Duodenal mucosa (tissue), 2 donors: Measurements from ENCODE around the gene MICALL1.
"Not testable (repeated sequence)": the region's sequence is repeated elsewhere in the genome, so short reads cannot be mapped to it uniquely, and the experiment has no call there.

ENCODE experiments used
- H3K27ac ChIP-seq: one replicate; pipeline ENCODE4 v1.7.0; 2013; ENCODE audit warnings: low read depth, low read length
- H3K27me3 ChIP-seq, 2 donors: one replicate each; pipeline ENCODE4 v1.7.0; 2013; ENCODE audit warnings: low read length in 2 of 2, control low read depth in 1 of 2; ENCODE audit not compliant: insufficient read depth in 2 of 2, control insufficient read depth in 1 of 2
- H3K36me3 ChIP-seq, 2 donors: one replicate each; pipeline ENCODE4 v1.7.0; 2013; ENCODE audit warnings: low read length in 2 of 2, control low read depth in 1 of 2; ENCODE audit not compliant: insufficient read depth in 2 of 2, control insufficient read depth in 1 of 2
- H3K4me1 ChIP-seq, 2 donors: one replicate each; pipeline ENCODE4 v1.7.0; 2013; ENCODE audit warnings: low read length in 2 of 2, control low read depth in 1 of 2; ENCODE audit not compliant: insufficient read depth in 2 of 2, control insufficient read depth in 1 of 2
- H3K4me3 ChIP-seq, 2 donors: one replicate each; pipeline ENCODE4 v1.7.0; 2013; ENCODE audit warnings: low read length in 2 of 2, low read depth in 1 of 2
- H3K9ac ChIP-seq, 2 donors: one replicate each; pipeline ENCODE4 v1.7.0; 2013; ENCODE audit warnings: low read length in 2 of 2, low read depth in 1 of 2
- H3K9me3 ChIP-seq, 2 donors: one replicate each; pipeline ENCODE4 v1.7.0; 2013; ENCODE audit warnings: low read length in 2 of 2, control low read depth in 1 of 2; ENCODE audit not compliant: control insufficient read depth in 1 of 2

The MICALL1 gene

DNA sequence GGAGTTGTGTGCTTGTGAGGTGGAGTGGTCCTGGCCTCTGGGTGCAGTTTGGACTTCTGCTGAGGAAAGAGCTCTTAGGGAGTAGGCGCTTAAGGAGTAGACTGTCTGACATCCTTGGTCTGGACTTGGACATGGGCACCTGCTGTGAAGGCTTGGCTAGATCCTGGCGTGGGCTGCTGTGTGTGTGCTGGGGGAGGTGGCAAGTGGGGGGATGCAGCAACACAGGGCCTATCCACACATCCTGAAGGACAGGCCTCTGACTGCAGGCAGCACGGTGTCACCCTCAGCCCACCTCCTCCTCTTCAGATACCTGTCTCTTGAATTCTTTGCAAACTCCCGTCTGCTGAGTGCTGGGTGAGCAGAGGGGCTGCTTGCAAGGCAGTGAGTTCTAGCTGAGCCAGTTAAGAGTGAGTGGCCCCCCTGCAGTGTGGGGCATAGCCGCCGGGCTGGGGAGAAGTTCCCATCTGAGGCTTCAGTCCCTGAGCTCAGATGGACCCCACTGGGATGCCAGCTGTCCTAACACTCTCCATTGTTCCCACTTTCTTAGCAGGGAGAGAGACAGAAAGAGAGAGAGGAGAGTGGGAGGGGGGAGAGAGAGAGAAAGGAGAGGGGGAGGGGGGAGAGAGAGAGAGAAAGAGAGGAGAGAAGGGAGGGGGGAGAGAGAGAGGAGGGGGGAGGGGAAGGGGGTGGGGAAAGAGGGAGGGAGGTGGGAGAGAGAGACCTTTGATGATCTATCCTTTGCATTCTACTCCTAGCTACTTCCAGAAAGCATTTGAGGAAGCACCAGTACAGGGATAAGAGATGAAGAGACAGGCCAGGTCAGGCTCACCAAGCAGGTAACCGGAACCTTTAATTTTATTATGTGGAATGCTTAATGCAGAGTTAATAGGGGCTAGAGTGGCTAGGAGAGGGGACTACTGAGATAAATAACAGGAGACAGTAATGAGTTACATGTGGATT lies 65.7 kb downstream of the MICALL1 start:
- H3K4me3 ChIP-seq = no peak overlapping the region
- peaks cover 9 to 22% of the 10 kb centered on the region in 2 donors for H3K36me3 ChIP-seq
- no peaks in the 10 kb centered on the region for H3K4me1 ChIP-seq
- H3K9ac ChIP-seq = no peak overlapping the region
- no peaks in the 10 kb centered on the region for H3K9me3 ChIP-seq
- no peak overlapping the region for H3K27ac ChIP-seq
- no peaks in the 10 kb centered on the region for H3K27me3 ChIP-seq

DNA sequence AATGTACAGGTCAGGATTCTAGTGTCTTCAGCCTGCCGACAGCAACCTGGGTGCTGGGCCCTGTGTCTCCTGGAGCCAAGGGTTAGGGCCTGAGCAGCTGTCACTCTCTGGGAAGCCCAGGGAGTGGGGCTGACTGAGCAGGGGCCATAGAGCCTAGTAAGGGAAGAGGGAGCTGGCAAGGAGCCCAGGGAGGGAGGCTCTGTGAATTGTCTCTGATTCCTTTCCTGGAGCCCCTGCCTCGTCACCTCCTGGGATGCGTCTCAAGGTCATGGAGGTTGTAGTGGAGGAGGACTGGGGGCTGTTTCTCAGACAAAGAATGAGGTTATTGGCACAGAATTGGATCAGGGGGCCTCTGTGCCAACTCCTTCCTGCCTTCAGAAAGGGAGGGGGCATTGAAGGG lies 66.4 kb downstream of the MICALL1 start:
- Histone ChIP-seq H3K4me1 (no peaks in the 10 kb centered on the region), H3K9me3 (no peaks in the 10 kb centered on the region), H3K36me3 (peaks cover 2 to 14% of the 10 kb centered on the region in 2 donors), H3K27me3 (no peaks in the 10 kb centered on the region), H3K27ac (no peak overlapping the region), H3K9ac (no peak overlapping the region), H3K4me3 (no peak overlapping the region)

GRCh38 chr22:37973271-37974170 lies 67.4 kb downstream of the MICALL1 start:
- H3K9ac ChIP-seq = no peak overlapping the region
- H3K36me3 ChIP-seq = peaks cover 2 to 4% of the 10 kb centered on the region in 2 donors
- no peaks in the 10 kb centered on the region for H3K9me3 ChIP-seq
- H3K27me3 ChIP-seq = no peaks in the 10 kb centered on the region
- H3K27ac ChIP-seq = no peak overlapping the region
- H3K4me1 ChIP-seq = no peaks in the 10 kb centered on the region
- H3K4me3 ChIP-seq = no peak overlapping the region

DNA sequence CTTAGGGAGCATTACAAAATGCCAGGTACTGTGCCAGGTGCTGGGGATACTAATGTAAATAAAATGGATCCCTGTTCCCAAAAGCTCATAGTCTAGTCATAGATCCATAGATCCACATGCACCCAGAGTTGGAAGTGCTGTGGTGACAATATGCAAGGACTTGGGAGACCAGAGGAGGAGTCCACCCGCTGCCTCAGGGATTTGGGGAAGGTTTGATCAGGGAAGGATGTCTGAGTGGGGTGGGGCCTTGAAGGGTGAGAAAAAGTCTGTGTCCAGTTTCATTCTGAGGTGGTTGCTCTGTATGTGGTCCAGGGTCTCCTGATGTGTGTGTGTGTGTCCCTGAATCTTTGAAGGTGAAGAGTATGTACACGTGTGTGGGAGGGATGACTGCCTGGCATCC lies 69.1 kb downstream of the MICALL1 start:
- no peak overlapping the region for H3K27ac ChIP-seq
- H3K9ac ChIP-seq = no peak overlapping the region
- H3K27me3 ChIP-seq = no peaks in the 10 kb centered on the region
- H3K9me3 ChIP-seq = no peaks in the 10 kb centered on the region
- peaks cover 0 to under 1% of the 10 kb centered on the region in 2 donors for H3K4me1 ChIP-seq
- no peak overlapping the region for H3K4me3 ChIP-seq
- peaks cover 0 to 2% of the 10 kb centered on the region in 2 donors for H3K36me3 ChIP-seq

GRCh38 chr22:37976022-37976421 lies 69.9 kb downstream of the MICALL1 start:
- not testable (repeated sequence) for H3K27me3 ChIP-seq, H3K36me3 ChIP-seq, H3K9me3 ChIP-seq, H3K4me3 ChIP-seq, H3K9ac ChIP-seq, H3K27ac ChIP-seq, H3K4me1 ChIP-seq

- Histone ChIP-seq H3K27ac (no peak overlapping the region), H3K27me3 (no peaks in the 10 kb centered on the region), H3K4me1 (peaks cover 13 to 14% of the 10 kb centered on the region in 2 donors), H3K36me3 (peaks cover 0 to 2% of the 10 kb centered on the region in 2 donors), H3K4me3 (no peak overlapping the region), H3K9ac (no peak overlapping the region), H3K9me3 (no peaks in the 10 kb centered on the region)
Measured at GRCh38 chr22:37976547-37976946, 70.5 kb downstream of the MICALL1 start.

DNA sequence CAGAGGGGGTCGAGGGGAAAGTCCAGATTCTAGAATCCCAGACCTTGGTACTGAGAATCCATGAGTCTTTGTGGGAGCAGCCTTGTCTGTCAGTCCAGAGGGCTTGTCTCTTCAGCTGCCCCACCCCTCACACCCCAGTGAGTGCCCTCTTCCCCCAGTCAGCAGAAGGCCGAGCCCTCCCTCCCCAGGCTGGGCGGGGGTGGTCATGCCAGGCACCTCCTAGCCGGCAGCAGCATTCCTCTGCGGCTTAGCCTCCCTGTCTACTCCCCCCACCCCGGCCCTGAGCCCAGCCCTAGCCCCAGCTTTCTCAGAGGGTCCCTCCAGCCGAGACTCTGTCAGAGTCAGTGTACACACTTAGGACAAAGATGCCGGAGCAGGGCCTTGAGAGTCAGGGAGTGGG lies 73.7 kb downstream of the MICALL1 start:
- no peaks in the 10 kb centered on the region for H3K9me3 ChIP-seq
- H3K9ac ChIP-seq = no peak overlapping the region
- H3K27me3 ChIP-seq = no peaks in the 10 kb centered on the region
- peaks cover 17% of the 10 kb centered on the region in 2 donors for H3K4me1 ChIP-seq
- no peak overlapping the region for H3K4me3 ChIP-seq
- H3K36me3 ChIP-seq = no peaks in the 10 kb centered on the region
- H3K27ac ChIP-seq = no peak overlapping the region

DNA sequence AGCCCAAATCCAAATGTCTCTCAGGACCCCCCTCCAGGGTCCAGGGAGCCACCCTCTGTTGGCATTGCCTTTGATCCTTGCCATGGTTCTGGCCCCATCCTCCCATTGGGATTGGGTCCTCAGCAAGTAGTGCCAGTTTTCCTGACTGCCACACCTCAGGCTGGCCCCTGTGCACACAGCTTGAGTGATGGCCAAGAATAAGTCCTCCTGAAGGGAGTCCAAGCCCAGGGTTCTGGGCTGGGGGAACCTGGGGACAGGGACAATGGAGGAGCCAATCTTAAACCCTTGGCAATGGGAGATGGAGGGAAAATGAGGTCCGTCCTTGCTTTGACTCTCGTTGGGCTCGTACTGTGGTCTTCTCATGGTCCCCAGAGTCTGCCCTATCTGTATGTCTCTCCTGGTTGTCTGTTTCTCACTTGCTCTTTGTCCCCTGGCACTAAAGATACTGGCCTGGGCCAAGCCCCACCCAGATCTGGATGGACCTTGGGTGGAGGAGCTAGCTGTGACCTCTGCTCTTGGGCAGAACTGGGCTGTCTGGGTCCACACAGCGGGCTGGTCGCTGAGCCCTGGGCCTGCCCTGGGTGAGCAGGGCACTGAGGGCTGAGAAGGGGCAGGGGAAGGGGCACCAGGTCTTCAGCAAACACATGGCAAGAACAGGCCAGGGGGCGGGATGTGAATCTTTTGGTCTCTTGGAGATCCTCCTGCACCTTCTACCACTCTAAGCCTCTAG lies 75.3 kb downstream of the MICALL1 start:
- Histone ChIP-seq H3K4me1 (peaks cover 17% of the 10 kb centered on the region in 2 donors), H3K27me3 (no peaks in the 10 kb centered on the region), H3K4me3 (peak overlapping the region in 1 of 2 donors; percentile 52), H3K27ac (peak overlapping the region; percentile 25), H3K36me3 (no peaks in the 10 kb centered on the region), H3K9me3 (no peaks in the 10 kb centered on the region), H3K9ac (no peak overlapping the region)

- H3K4me1 ChIP-seq = peaks cover 17% of the 10 kb centered on the region in 2 donors
- H3K4me3 ChIP-seq = peak overlapping the region in 1 of 2 donors; percentile 52
- H3K9me3 ChIP-seq = no peaks in the 10 kb centered on the region
- no peak overlapping the region for H3K9ac ChIP-seq
- no peak overlapping the region for H3K27ac ChIP-seq
- H3K27me3 ChIP-seq = no peaks in the 10 kb centered on the region
- H3K36me3 ChIP-seq = no peaks in the 10 kb centered on the region
Measured at GRCh38 chr22:37982151-37982785, 76.2 kb downstream of the MICALL1 start.
